ENCODE data around the gene LTB4R2. TPM values are rescaled to one million over a fixed set of nuclear protein-coding genes. Genes with fewer than 3 reads are reported as not detected.
A peak's percentile ranks its signal among the peaks of the same experiment; 100 is the strongest.

Gene LTB4R2, protein sequence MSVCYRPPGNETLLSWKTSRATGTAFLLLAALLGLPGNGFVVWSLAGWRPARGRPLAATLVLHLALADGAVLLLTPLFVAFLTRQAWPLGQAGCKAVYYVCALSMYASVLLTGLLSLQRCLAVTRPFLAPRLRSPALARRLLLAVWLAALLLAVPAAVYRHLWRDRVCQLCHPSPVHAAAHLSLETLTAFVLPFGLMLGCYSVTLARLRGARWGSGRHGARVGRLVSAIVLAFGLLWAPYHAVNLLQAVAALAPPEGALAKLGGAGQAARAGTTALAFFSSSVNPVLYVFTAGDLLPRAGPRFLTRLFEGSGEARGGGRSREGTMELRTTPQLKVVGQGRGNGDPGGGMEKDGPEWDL
- total RNA-seq (10.1 and 11.7 TPM in 2 replicates), polyA plus RNA-seq (9.0 and 10.7 TPM in 2 replicates), polyA minus RNA-seq (20.5 and 25.6 TPM in 2 replicates)
- total RNA-seq (2013), result 3.5 TPM

DNA sequence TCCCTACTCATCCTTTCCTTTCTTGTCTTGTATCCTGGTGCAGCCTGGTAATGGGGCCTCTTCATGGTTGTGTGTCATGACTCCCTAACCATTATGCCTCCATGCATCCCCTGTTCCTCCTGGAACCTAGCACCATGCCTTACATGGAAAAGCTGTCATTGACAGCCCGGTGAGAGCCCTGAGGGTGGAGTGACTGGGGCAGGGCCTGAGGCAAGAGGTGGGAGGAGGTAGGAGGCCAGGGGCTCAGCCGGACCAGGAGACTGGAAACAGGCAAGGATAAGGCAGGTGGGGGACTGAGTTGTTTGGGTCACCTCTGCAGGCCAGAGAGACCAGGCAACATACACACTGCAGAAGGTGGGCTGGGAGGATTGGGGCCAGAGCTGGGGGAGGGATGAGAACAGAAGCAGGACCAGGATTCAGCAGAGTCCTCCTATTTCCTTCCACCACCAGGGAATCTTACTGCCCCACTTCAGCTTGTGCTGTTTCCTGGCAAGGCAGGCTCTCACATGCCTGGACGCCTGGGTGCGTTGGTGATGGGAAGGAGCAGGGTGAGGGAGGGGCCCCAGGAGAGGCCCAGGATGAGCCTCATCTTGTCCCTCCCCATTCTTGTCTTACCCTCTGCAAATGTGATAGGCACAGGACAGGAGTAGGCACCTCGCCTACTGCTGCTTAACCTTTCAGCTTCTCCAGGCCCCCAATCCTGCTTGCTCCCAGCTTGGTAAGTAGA, at the start of gene LTB4R2:
TSS of gene LTB4R2 (plus strand) at position 603 of the 727 bp plus-strand sequence. CDS start 525 bp downstream, outside the sequence.
- H3K27ac ChIP-seq (ENCODE audit: low read length in 2 of 2), result peak within 1 kb of the TSS; percentile 36 to 83
- peak within 1 kb of the TSS; percentile 70 for H3K9ac ChIP-seq (ENCODE audit: low read length)
- peaks cover 16% of the 10 kb centered on the region for H3K79me2 ChIP-seq (ENCODE audit: control insufficient read depth, insufficient read depth, low read length)
- H3K36me3 ChIP-seq (replicated peaks in 1 of 2; ENCODE audit: control extremely low read depth in 1 of 2, control insufficient read depth in 1 of 2, extremely low read depth in 1 of 2, insufficient read depth in 2 of 2, low read length in 1 of 2), result peaks cover 3 to 38% of the 10 kb centered on the region in 2 experiments
- no peaks in the 10 kb centered on the region for H3K9me3 ChIP-seq (ENCODE audit: control extremely low read depth in 1 of 3, control insufficient read depth in 2 of 3, insufficient read depth in 1 of 3, low read length in 2 of 3)
- H3K27me3 Mint-ChIP-seq, result no peaks in the 10 kb centered on the region
- peaks cover 32% of the 10 kb centered on the region for H4K20me1 ChIP-seq (ENCODE audit: control insufficient read depth, insufficient read depth, low read length, poor library complexity, severe bottlenecking)
- DNase-seq (no peak), ATAC-seq (ENCODE audit: low read depth) (no peak)
- POLR2A ChIA-PET, result interaction anchor here (1.3 to 2.0 kb wide), 4 partner anchors 13 to 121 kb away, joined by 5 to 17 read pairs (median 6); partner anchors contain the start of genes CHMP4A, KHNYN and RABGGTA
- peak within 1 kb of the TSS; percentile 91 for H3K27ac Mint-ChIP-seq
- peak within 1 kb of the TSS; percentile 84 for H3K4me3 Mint-ChIP-seq
- H3K4me2 ChIP-seq (replicated peaks; ENCODE audit: low read depth, low read length, poor library complexity, severe bottlenecking), result peak within 1 kb of the TSS; percentile 92
- no peak for TF ChIP-seq EZH2 (IDR thresholded peaks at IDR 0.05; ENCODE audit: borderline replicate concordance, insufficient read depth, low read depth, low read length, poor library complexity, severe bottlenecking)
- TF ChIP-seq, protein P1, sequence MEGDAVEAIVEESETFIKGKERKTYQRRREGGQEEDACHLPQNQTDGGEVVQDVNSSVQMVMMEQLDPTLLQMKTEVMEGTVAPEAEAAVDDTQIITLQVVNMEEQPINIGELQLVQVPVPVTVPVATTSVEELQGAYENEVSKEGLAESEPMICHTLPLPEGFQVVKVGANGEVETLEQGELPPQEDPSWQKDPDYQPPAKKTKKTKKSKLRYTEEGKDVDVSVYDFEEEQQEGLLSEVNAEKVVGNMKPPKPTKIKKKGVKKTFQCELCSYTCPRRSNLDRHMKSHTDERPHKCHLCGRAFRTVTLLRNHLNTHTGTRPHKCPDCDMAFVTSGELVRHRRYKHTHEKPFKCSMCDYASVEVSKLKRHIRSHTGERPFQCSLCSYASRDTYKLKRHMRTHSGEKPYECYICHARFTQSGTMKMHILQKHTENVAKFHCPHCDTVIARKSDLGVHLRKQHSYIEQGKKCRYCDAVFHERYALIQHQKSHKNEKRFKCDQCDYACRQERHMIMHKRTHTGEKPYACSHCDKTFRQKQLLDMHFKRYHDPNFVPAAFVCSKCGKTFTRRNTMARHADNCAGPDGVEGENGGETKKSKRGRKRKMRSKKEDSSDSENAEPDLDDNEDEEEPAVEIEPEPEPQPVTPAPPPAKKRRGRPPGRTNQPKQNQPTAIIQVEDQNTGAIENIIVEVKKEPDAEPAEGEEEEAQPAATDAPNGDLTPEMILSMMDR (IDR thresholded peaks at IDR 0.05), result no peak
- peaks cover 58% of the 10 kb centered on the region for H3K4me1 Mint-ChIP-seq
- no peaks in the 10 kb centered on the region for H3K27me3 ChIP-seq (replicated peaks in 1 of 4; ENCODE audit: control extremely low read depth in 1 of 4, control insufficient read depth in 3 of 4, insufficient read depth in 4 of 4, low read length in 3 of 4)
- peaks cover 38 to 55% of the 10 kb centered on the region in 2 donors for H3K4me1 ChIP-seq (ENCODE audit: control insufficient read depth in 2 of 2, insufficient read depth in 2 of 2, low read length in 2 of 2)
- CTCF ChIA-PET, result interaction anchor here (0.8 to 9.4 kb wide), 27 partner anchors 12 to 389 kb away, joined by 3 to 116 read pairs (median 6); partner anchors contain the start of genes CBLN3, DHRS1, IPO4 and IRF9
- H3K9me3 Mint-ChIP-seq (ENCODE audit: insufficient read depth), result no peaks in the 10 kb centered on the region
- intact Hi-C loops (cut with micrococcal nuclease), result loop anchor here (5.0 kb wide), 1 partner anchor 297 kb away; no protein-coding TSS in a partner anchor
- H2AFZ ChIP-seq (ENCODE audit: insufficient read depth, low read depth, low read length, poor library complexity, severe bottlenecking), result peak within 1 kb of the TSS; percentile 82
- 94% methylated on average over 4 of the region's 5 CpGs for WGBS (ENCODE audit: insufficient coverage)
- H3K4me3 ChIP-seq (ENCODE audit: control extremely low read depth in 1 of 5, extremely low read depth in 1 of 5, insufficient read depth in 1 of 5, low read depth in 2 of 5, low read length in 4 of 5), result peak within 1 kb of the TSS in 4 of 5 experiments; percentile 45 to 71 (median 60)

All from B cell (primary cell).